Parathyroid adenoma (tissue), 2 donors: ENCODE data around the gene CTNND2.

Source experiments
- H2AFZ ChIP-seq: fragments of 300-600 bp; sonication (generic); one replicate; pipeline ENCODE4 v1.7.0; 2017; ENCODE audit warnings: antibody characterized with exemption, mild to moderate bottlenecking
- H3K27ac ChIP-seq: fragments of 300-600 bp; sonication (generic); one replicate; pipeline ENCODE4 v1.7.0; 2017
- H3K27me3 ChIP-seq: fragments of 300-600 bp; sonication (generic); one replicate; pipeline ENCODE4 v1.7.0; 2017; ENCODE audit warnings: low read length; ENCODE audit not compliant: control insufficient read depth, insufficient read depth
- H3K36me3 ChIP-seq: fragments of 300-600 bp; sonication (generic); one replicate; pipeline ENCODE4 v1.7.0; 2017; ENCODE audit warnings: low read length; ENCODE audit not compliant: control insufficient read depth, insufficient read depth
- H3K4me1 ChIP-seq: fragments of 300-600 bp; sonication (generic); one replicate; pipeline ENCODE4 v1.7.0; 2017; ENCODE audit warnings: control low read depth
- H3K4me2 ChIP-seq: fragments of 300-600 bp; sonication (generic); one replicate; pipeline ENCODE4 v1.7.0; 2017; ENCODE audit warnings: low read length
- H3K4me3 ChIP-seq: fragments of 300-600 bp; sonication (generic); one replicate; pipeline ENCODE4 v1.7.0; 2017; ENCODE audit warnings: low read depth, low read length
- H3K79me2 ChIP-seq: fragments of 300-600 bp; sonication (generic); one replicate; pipeline ENCODE4 v1.7.0; 2017; ENCODE audit warnings: control low read depth
- H3K9ac ChIP-seq: fragments of 300-600 bp; sonication (generic); one replicate; pipeline ENCODE4 v1.7.0; 2017; ENCODE audit warnings: mild to moderate bottlenecking
- H3K9me3 ChIP-seq: fragments of 300-600 bp; sonication (generic); one replicate; pipeline ENCODE4 v1.7.0; 2017; ENCODE audit warnings: low read length; ENCODE audit not compliant: control insufficient read depth
- CTCF ChIP-seq: fragments of 300-600 bp; sonication (generic); IDR thresholded peaks from one replicate; pipeline ENCODE4 v1.7.0; 2017; ENCODE audit warnings: antibody characterized with exemption, mild to moderate bottlenecking
- donor health status: primary hyperparathyroidism.

Gene CTNND2

DNA sequence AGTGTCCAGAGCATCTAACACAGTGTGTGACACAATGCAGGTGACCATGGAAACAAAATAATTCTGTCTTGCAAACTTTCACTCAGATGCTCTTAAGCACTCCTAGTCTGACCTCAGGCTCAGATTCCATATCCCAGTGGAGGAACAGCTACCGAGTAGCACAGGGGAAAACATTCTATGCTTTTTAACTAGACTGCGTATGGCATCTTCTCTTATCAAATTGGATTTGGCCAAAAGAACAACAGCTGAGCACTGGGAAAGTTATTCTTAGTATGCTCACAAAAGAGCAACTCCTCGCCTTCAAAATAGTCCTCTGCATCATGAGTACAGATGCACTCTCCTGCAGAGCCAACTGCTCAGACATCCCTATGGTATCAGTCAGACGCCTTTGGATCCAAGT is 615.0 kb downstream of the CTNND2 start:
- Histone ChIP-seq H3K4me3 (no peak overlapping the region), H3K9ac (no peak overlapping the region), H3K27me3 (no peaks in the 10 kb centered on the region), H3K79me2 (no peaks in the 10 kb centered on the region), H2AFZ (no peak overlapping the region), H3K27ac (no peak overlapping the region), H3K4me1 (no peaks in the 10 kb centered on the region), H3K4me2 (no peak overlapping the region), H3K36me3 (no peaks in the 10 kb centered on the region), H3K9me3 (no peaks in the 10 kb centered on the region)
- TF ChIP-seq CTCF, result no peak

DNA sequence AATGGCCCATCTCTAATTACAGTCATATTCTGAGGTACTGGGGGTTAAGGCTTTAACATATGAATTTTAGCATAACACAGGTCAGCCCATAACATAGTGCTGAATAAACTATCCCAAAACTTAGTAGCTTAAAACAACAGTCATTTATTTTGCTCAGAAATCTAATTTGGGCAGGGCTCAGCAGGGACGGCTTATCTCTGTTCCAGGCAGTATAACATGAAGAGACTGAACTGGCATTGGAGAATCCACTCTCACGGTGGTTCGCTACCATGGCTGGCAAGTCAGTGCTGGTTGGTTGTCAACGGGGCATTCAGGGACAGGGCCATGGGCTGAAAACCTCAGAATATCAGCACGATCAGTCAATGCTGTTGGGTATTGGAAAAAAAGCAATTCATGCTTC is 622.4 kb downstream of the CTNND2 start:
- Histone ChIP-seq H3K4me1 (no peaks in the 10 kb centered on the region), H3K9ac (no peak overlapping the region), H3K36me3 (no peaks in the 10 kb centered on the region), H3K27me3 (no peaks in the 10 kb centered on the region), H3K9me3 (no peaks in the 10 kb centered on the region), H3K4me2 (no peak overlapping the region), H2AFZ (no peak overlapping the region), H3K4me3 (no peak overlapping the region), H3K27ac (no peak overlapping the region), H3K79me2 (no peaks in the 10 kb centered on the region)
- TF ChIP-seq CTCF, result no peak

DNA sequence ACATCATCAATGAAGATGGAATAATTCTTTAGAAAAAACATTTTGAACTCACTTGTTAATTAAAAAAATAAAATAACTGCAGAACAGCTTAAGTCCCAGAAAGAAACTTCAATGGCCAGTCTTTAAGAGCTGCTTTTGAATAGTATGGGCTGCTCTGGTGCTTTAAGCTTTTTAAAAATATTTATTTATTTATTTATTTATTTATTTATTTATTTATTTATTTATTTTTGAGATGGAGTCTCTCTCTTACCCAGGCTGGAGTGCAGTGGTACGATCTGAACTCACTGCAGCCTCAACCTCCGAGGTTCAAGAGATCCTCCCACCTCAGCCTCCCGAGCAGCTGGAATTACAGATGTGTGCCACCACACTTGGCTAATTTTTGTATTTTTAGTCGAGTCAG is 626.9 kb downstream of the CTNND2 start:
- no peak for TF ChIP-seq CTCF
- H2AFZ ChIP-seq, result no peak overlapping the region
- H3K36me3 ChIP-seq, result no peaks in the 10 kb centered on the region
- no peak overlapping the region for H3K4me3 ChIP-seq
- H3K79me2 ChIP-seq, result no peaks in the 10 kb centered on the region
- no peaks in the 10 kb centered on the region for H3K27me3 ChIP-seq
- H3K27ac ChIP-seq, result no peak overlapping the region
- H3K4me2 ChIP-seq, result no peak overlapping the region
- no peaks in the 10 kb centered on the region for H3K9me3 ChIP-seq
- no peaks in the 10 kb centered on the region for H3K4me1 ChIP-seq
- H3K9ac ChIP-seq, result no peak overlapping the region

- Histone ChIP-seq H3K4me1 (no peaks in the 10 kb centered on the region), H3K9ac (no peak overlapping the region), H3K36me3 (no peaks in the 10 kb centered on the region), H3K27me3 (no peaks in the 10 kb centered on the region), H3K27ac (no peak overlapping the region), H2AFZ (no peak overlapping the region), H3K79me2 (no peaks in the 10 kb centered on the region), H3K9me3 (no peaks in the 10 kb centered on the region), H3K4me2 (no peak overlapping the region), H3K4me3 (no peak overlapping the region)
- TF ChIP-seq CTCF, result no peak
These were observed 630.9 kb downstream of the CTNND2 start for GRCh38 chr5:11273180-11273903.

GRCh38 chr5:11269515-11269914 is 634.7 kb downstream of the CTNND2 start:
- Histone ChIP-seq H3K36me3 (no peaks in the 10 kb centered on the region), H3K4me3 (no peak overlapping the region), H3K27ac (no peak overlapping the region), H3K9me3 (no peaks in the 10 kb centered on the region), H3K4me1 (no peaks in the 10 kb centered on the region), H3K4me2 (no peak overlapping the region), H3K79me2 (no peaks in the 10 kb centered on the region), H3K27me3 (no peaks in the 10 kb centered on the region), H2AFZ (no peak overlapping the region), H3K9ac (no peak overlapping the region)
- TF ChIP-seq CTCF, result no peak
